ENCODE results near the gene CENPB.

CENPB gene

GRCh38 chr20:3767110-3767426 is 19.5 kb downstream of the CENPB start:
- Histone ChIP-seq H3K27ac (no peak overlapping the region), H3K27me3 (ENCODE audit: control insufficient read depth, insufficient read depth, low read length) (no peaks in the 10 kb centered on the region), H3K4me1 (no peaks in the 10 kb centered on the region)

GRCh38 chr20:3766422-3767109 is 20.0 kb downstream of the CENPB start:
- Histone ChIP-seq H3K79me2 (no peaks in the 10 kb centered on the region), H3K4me2 (ENCODE audit: low read length) (peak overlapping the region; percentile 97), H3K36me3 (ENCODE audit: control insufficient read depth, insufficient read depth, low read length) (no peaks in the 10 kb centered on the region), H3K4me1 (no peaks in the 10 kb centered on the region), H3K27me3 (ENCODE audit: control insufficient read depth, insufficient read depth, low read length) (no peaks in the 10 kb centered on the region), H3K9ac (no peak overlapping the region), H3K4me3 (ENCODE audit: low read depth, low read length) (peak overlapping the region; percentile 66), H3K27ac (peak overlapping the region; percentile 6), H3K9me3 (ENCODE audit: control insufficient read depth, low read length) (no peaks in the 10 kb centered on the region), H2AFZ (peak overlapping the region; percentile 99)
- TF ChIP-seq CTCF (IDR thresholded peaks at IDR 0.05) = no peak

More at GRCh38 chr20:3767110-3767426, 19.5 kb downstream of the CENPB start:
- Histone ChIP-seq H3K79me2 (no peaks in the 10 kb centered on the region), H3K9ac (no peak overlapping the region), H2AFZ (peak overlapping the region; percentile 99), H3K9me3 (ENCODE audit: control insufficient read depth, low read length) (no peaks in the 10 kb centered on the region), H3K4me2 (ENCODE audit: low read length) (peak overlapping the region; percentile 97), H3K4me3 (ENCODE audit: low read depth, low read length) (peak overlapping the region; percentile 66), H3K36me3 (ENCODE audit: control insufficient read depth, insufficient read depth, low read length) (no peaks in the 10 kb centered on the region)
- no peak for TF ChIP-seq CTCF (IDR thresholded peaks at IDR 0.05)

GRCh38 chr20:3765171-3765882 is 21.2 kb downstream of the CENPB start:
- TF ChIP-seq CTCF (IDR thresholded peaks at IDR 0.05) = no peak
- Histone ChIP-seq H3K9ac (no peak overlapping the region), H2AFZ (no peak overlapping the region), H3K4me2 (ENCODE audit: low read length) (no peak overlapping the region), H3K9me3 (ENCODE audit: control insufficient read depth, low read length) (no peaks in the 10 kb centered on the region), H3K27ac (peak overlapping the region; percentile 37), H3K4me1 (no peaks in the 10 kb centered on the region), H3K4me3 (ENCODE audit: low read depth, low read length) (no peak overlapping the region), H3K27me3 (ENCODE audit: control insufficient read depth, insufficient read depth, low read length) (no peaks in the 10 kb centered on the region), H3K79me2 (no peaks in the 10 kb centered on the region), H3K36me3 (ENCODE audit: control insufficient read depth, insufficient read depth, low read length) (no peaks in the 10 kb centered on the region)

- H3K9ac ChIP-seq = no peak overlapping the region
- H3K9me3 ChIP-seq (ENCODE audit: control insufficient read depth, low read length) = no peaks in the 10 kb centered on the region
- H3K4me2 ChIP-seq (ENCODE audit: low read length) = no peak overlapping the region
- no peaks in the 10 kb centered on the region for H3K79me2 ChIP-seq
- H2AFZ ChIP-seq = no peak overlapping the region
- H3K4me1 ChIP-seq = no peaks in the 10 kb centered on the region
- no peaks in the 10 kb centered on the region for H3K27me3 ChIP-seq (ENCODE audit: control insufficient read depth, insufficient read depth, low read length)
- no peak overlapping the region for H3K4me3 ChIP-seq (ENCODE audit: low read depth, low read length)
- no peak overlapping the region for H3K27ac ChIP-seq
- no peaks in the 10 kb centered on the region for H3K36me3 ChIP-seq (ENCODE audit: control insufficient read depth, insufficient read depth, low read length)
- TF ChIP-seq CTCF (IDR thresholded peaks at IDR 0.05) = no peak
Observed at GRCh38 chr20:3764659-3765058, 21.9 kb downstream of the CENPB start.
